IMR-90 (cell line): ENCODE data around the gene PATE4. TPM values are rescaled to one million over a fixed set of nuclear protein-coding genes. Genes with fewer than 3 reads are reported as not detected.

Experiments used
- ATAC-seq: fragments of 200-7000 bp; cut with Tn5 transposase; 2 replicates; pipeline ENCODE4 v1.9.1; 2020; ENCODE audit warnings: low read depth, mild to moderate bottlenecking, moderate library complexity
- Bru-seq: library from RNA; stranded (reverse); fragments of 400-500 nt; gene quantifications from one replicate; lab custom pipeline; 2021; lab: Mats Ljungman, UMichigan
- BruChase-seq, 2 experiments: library from RNA; stranded (reverse); fragments of 400-500 nt; gene quantifications; one replicate each; lab custom pipeline; 2021; lab: Mats Ljungman, UMichigan
- BruUV-seq: library from RNA; stranded (reverse); fragments of 400-500 nt; replicated peaks from 2 replicates; lab custom pipeline; 2021; lab: Mats Ljungman, UMichigan
- CTCF ChIA-PET: fragments of 300-600 bp; formaldehyde crosslinking; extraction: SDS; loops from one replicate; lab custom pipeline; 2021; ENCODE audit warnings: antibody characterized with exemption; lab: Yijun Ruan, JAX
- POLR2A ChIA-PET: fragments of 300-600 bp; sonication (Branson Sonifier 250); formaldehyde crosslinking; loops from one replicate; lab custom pipeline; 2022; ENCODE audit warnings: antibody characterized with exemption; ENCODE audit not compliant: unreplicated experiment; lab: Charles Lee
- DNase-seq: peaks from one replicate; pipeline ENCODE4 v3.0.0; 2013
- H2AFZ ChIP-seq: replicated peaks from 2 replicates; pipeline ENCODE3; 2013; ENCODE audit warnings: low read length, mild to moderate bottlenecking; ENCODE audit not compliant: poor library complexity
- H2AK5ac ChIP-seq: 2 replicates; pipeline ENCODE4 v1.6.1; 2013; ENCODE audit warnings: low read depth, low read length, inconsistent platforms
- H2AK9ac ChIP-seq: replicated peaks from 2 replicates; pipeline ENCODE3; 2013; ENCODE audit warnings: mild to moderate bottlenecking, low read depth, low read length, moderate library complexity; ENCODE audit not compliant: poor library complexity
- H2BK120ac ChIP-seq: 2 replicates; pipeline ENCODE4 v1.6.1; 2013; ENCODE audit warnings: low read depth, low read length, inconsistent platforms
- H2BK15ac ChIP-seq: 3 replicates; pipeline ENCODE4 v1.6.1; 2013; ENCODE audit warnings: low read depth, low read length, inconsistent platforms
- H2BK20ac ChIP-seq: 2 replicates; pipeline ENCODE4 v1.6.1; 2013; ENCODE audit warnings: low read depth, mild to moderate bottlenecking, inconsistent platforms, low read length, moderate library complexity
- H2BK5ac ChIP-seq: 2 replicates; pipeline ENCODE4 v1.6.1; 2013; ENCODE audit warnings: mild to moderate bottlenecking, low read depth, low read length, inconsistent platforms; ENCODE audit not compliant: poor library complexity, severe bottlenecking
- H3K14ac ChIP-seq: replicated peaks from 2 replicates; pipeline ENCODE4 v1.6.1; 2013; ENCODE audit warnings: low read depth, low read length, inconsistent platforms
- H3K18ac ChIP-seq: 2 replicates; pipeline ENCODE4 v1.6.1; 2013; ENCODE audit warnings: low read depth, low read length, control low read depth
- H3K23ac ChIP-seq: 2 replicates; pipeline ENCODE4 v1.6.1; 2013; ENCODE audit warnings: low read depth, low read length, inconsistent platforms
- H3K27ac ChIP-seq: 2 replicates; pipeline ENCODE4 v1.5.1; 2013; ENCODE audit warnings: mild to moderate bottlenecking, control low read depth, low read length; ENCODE audit not compliant: insufficient read depth
- H3K27me3 ChIP-seq: 2 replicates; pipeline ENCODE4 v1.6.1; 2013; ENCODE audit warnings: low read length; ENCODE audit not compliant: control insufficient read depth, insufficient read depth
- H3K36me3 ChIP-seq: 2 replicates; pipeline ENCODE4 v1.6.1; 2013; ENCODE audit warnings: low read length, mixed read lengths; ENCODE audit not compliant: control insufficient read depth, insufficient read depth
- H3K4ac ChIP-seq: 2 replicates; pipeline ENCODE4 v1.6.1; 2013; ENCODE audit warnings: low read depth, low read length, inconsistent platforms
- H3K4me1 ChIP-seq: 2 replicates; pipeline ENCODE4 v1.6.1; 2013; ENCODE audit warnings: low read length, mixed read lengths; ENCODE audit not compliant: control insufficient read depth, insufficient read depth
- H3K4me2 ChIP-seq: 2 replicates; pipeline ENCODE4 v1.6.1; 2013; ENCODE audit warnings: low read depth, mild to moderate bottlenecking, control low read depth, low read length, moderate library complexity
- H3K4me3 ChIP-seq: 2 replicates; pipeline ENCODE4 v1.5.1; 2013; ENCODE audit warnings: low read depth, mild to moderate bottlenecking, control low read depth, low read length, moderate library complexity; ENCODE audit not compliant: insufficient read depth
- H3K56ac ChIP-seq: 2 replicates; pipeline ENCODE4 v1.6.1; 2013; ENCODE audit warnings: low read length, inconsistent platforms; ENCODE audit not compliant: insufficient read depth; ENCODE audit errors: extremely low read depth
- H3K79me1 ChIP-seq, 2 experiments: 2 replicates each; pipeline ENCODE4 v1.6.1; 2013; ENCODE audit warnings: low read length in 2 of 2, inconsistent platforms in 1 of 2, low read depth in 1 of 2
- H3K9ac ChIP-seq: 2 replicates; pipeline ENCODE4 v1.6.1; 2013; ENCODE audit warnings: low read depth, low read length, control low read depth
- H3K9me1 ChIP-seq: 2 replicates; pipeline ENCODE4 v1.6.1; 2013; ENCODE audit warnings: low read length, inconsistent platforms; ENCODE audit not compliant: insufficient read depth
- H3K9me3 ChIP-seq: 2 replicates; pipeline ENCODE4 v1.6.1; 2013; ENCODE audit warnings: low read length; ENCODE audit not compliant: control insufficient read depth, insufficient read depth
- H4K20me1 ChIP-seq: 2 replicates; pipeline ENCODE4 v1.6.1; 2013; ENCODE audit warnings: low read length, inconsistent platforms; ENCODE audit not compliant: insufficient read depth
- H4K5ac ChIP-seq: 2 replicates; pipeline ENCODE4 v1.6.1; 2013; ENCODE audit warnings: mild to moderate bottlenecking, low read depth, low read length, control low read depth
- H4K8ac ChIP-seq, 2 experiments: 2 replicates each; pipeline ENCODE4 v1.6.1; 2013; ENCODE audit warnings: low read depth in 2 of 2, low read length in 2 of 2, control low read depth in 1 of 2, inconsistent platforms in 1 of 2
- H4K91ac ChIP-seq: 2 replicates; pipeline ENCODE4 v1.6.1; 2013; ENCODE audit warnings: low read depth, low read length, inconsistent platforms; ENCODE audit not compliant: insufficient read depth
- BHLHE40 ChIP-seq: fragments of 150-350 bp; IDR thresholded peaks from 2 replicates; pipeline ENCODE4 v1.6.1; 2016; ENCODE audit warnings: mild to moderate bottlenecking, low read depth, low read length
- CHD1 ChIP-seq: IDR thresholded peaks from 2 replicates; pipeline ENCODE4 v1.6.1; 2012; ENCODE audit warnings: low read depth, low read length, improper control_type of control experiment
- FOS ChIP-seq: fragments of 150-350 bp; IDR thresholded peaks from 2 replicates; pipeline ENCODE4 v1.6.1; 2016; ENCODE audit warnings: low read depth, low read length
- MAFK ChIP-seq: IDR thresholded peaks from 2 replicates; pipeline ENCODE4 v1.6.1; 2012; ENCODE audit warnings: low read depth, low read length, improper control_type of control experiment
- MXI1 ChIP-seq: IDR thresholded peaks from 2 replicates; pipeline ENCODE4 v1.6.1; 2012; ENCODE audit warnings: low read depth, mild to moderate bottlenecking, low read length, moderate library complexity, borderline replicate concordance
- NFE2L2 ChIP-seq: fragments of 150-350 bp; IDR thresholded peaks from 2 replicates; pipeline ENCODE4 v1.6.1; 2016; ENCODE audit warnings: low read depth, mild to moderate bottlenecking, low read length
- POLR2A ChIP-seq: IDR thresholded peaks from 2 replicates; pipeline ENCODE4 v1.6.1; 2012; ENCODE audit warnings: mild to moderate bottlenecking, low read depth, low read length
- RCOR1 ChIP-seq: IDR thresholded peaks from 2 replicates; pipeline ENCODE4 v1.6.1; 2012; ENCODE audit warnings: mild to moderate bottlenecking, low read length, improper control_type of control experiment; ENCODE audit not compliant: insufficient replicate concordance
- SMC3 ChIP-seq: fragments of 150-350 bp; IDR thresholded peaks from 2 replicates; pipeline ENCODE4 v1.6.1; 2016; ENCODE audit warnings: low read depth, mild to moderate bottlenecking, antibody characterized with exemption, low read length, moderate library complexity
- WGBS, 2 experiments: methylation state at CpG; one replicate each; pipeline versions ENCODE4 v1.1.5 to v1.1.7; 2013; ENCODE audit warnings: missing lambda C conversion rate in 2 of 2; ENCODE audit not compliant: insufficient read length in 1 of 2; ENCODE audit errors: extremely low coverage in 2 of 2; 5-methylcytosine and 5-hydroxymethylcytosine counted together
- dilution Hi-C: fragments of 300-500 bp; cut with HindIII; formaldehyde crosslinking; loops from one replicate; pipeline ENCODE4 v1.14.3; 2018; ENCODE audit warnings: low sequenced_read_pairs; ENCODE audit not compliant: unreplicated experiment
- in situ Hi-C: fragments of 300-500 bp; cut with MboI; formaldehyde crosslinking; loops from 3 replicates; pipeline ENCODE4 v1.14.3; 2019; ENCODE audit warnings: low sequenced_read_pairs, inconsistent platforms, mixed read lengths
- intact Hi-C: fragments of 100-400 bp; cut with micrococcal nuclease; formaldehyde crosslinking; loops from 2 replicates; pipeline ENCODE4 v1.10.0; 2022
- long read RNA-seq: library from polyadenylated mRNA; unstranded; transcript quantifications from one replicate; pipeline ENCODE4 v2.0.0, GENCODE V29; 2021; ENCODE audit not compliant: unreplicated experiment
- polyA plus RNA-seq, 3 experiments: library from polyadenylated mRNA; depleted of rRNA; stranded (reverse); fragments of >200 nt; gene quantifications; 2 replicates each; pipeline ENCODE4 v1.2.3, GENCODE V29; 2012; ENCODE audit warnings: low replicate concordance in 1 of 3
- total RNA-seq: library from RNA; depleted of rRNA; stranded (reverse); fragments of >200 nt; gene quantifications from 2 replicates; pipeline ENCODE4 v1.2.3, GENCODE V29; 2012; rRNA removed
- TF ChIP-seq, protein P1 (sequence below): fragments of 150-350 bp; IDR thresholded peaks from 2 replicates; pipeline ENCODE4 v1.6.1; 2016; ENCODE audit warnings: low read depth, mild to moderate bottlenecking, low read length, moderate library complexity, borderline replicate concordance
- TF ChIP-seq, protein P2 (sequence below): conservative IDR thresholded peaks from 2 replicates; pipeline ENCODE4 v1.5.1; 2012; ENCODE audit warnings: mild to moderate bottlenecking, low read depth, low read length, improper control_type of control experiment

Gene PATE4, protein sequence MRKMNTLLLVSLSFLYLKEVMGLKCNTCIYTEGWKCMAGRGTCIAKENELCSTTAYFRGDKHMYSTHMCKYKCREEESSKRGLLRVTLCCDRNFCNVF
- total RNA-seq (not detected in 2 replicates), polyA plus RNA-seq (2012; rRNA removed) (not detected in 2 replicates), Bru-seq, nascent RNA (not detected), BruChase-seq, experiment 1, labeled RNA remaining after a 6-hour chase (not detected), BruChase-seq, experiment 2, labeled RNA remaining after a 2-hour chase (not detected)
- not detected in 2 replicates for polyA plus RNA-seq (2012; cell fraction: cytosol; rRNA removed)
- not detected in 2 replicates for polyA plus RNA-seq (2012; cell fraction: nucleus; rRNA removed; ENCODE audit: low replicate concordance)
- long read RNA-seq = 0 reads

DNA sequence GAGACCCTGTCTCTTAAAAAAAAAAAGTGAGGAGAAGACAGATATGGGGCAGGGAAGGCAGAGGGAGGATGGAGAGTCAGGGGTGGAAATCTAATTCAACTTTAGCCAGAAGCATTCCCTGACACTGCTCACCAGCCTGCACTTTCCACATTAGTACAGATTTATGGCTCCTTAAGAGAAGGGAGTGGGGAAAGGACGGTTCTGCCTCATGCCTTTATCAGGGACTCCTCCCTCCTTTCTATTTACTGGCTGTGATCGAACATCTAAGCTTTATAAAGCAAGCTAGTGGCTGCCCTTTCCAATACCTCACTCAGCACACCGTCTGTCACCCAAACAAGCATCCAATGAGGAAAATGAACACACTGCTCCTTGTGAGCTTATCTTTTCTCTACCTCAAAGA lies at the start of gene PATE4:
Gene PATE4, plus strand, starts transcription at position 301 of the 400 bp plus-strand sequence. Its CDS starts 44 bp downstream, at position 345.
- no peaks in the 10 kb centered on the region for H3K9me3 ChIP-seq
- H3K4me2 ChIP-seq = no peak within 1 kb of the TSS
- no peak within 1 kb of the TSS for H3K9ac ChIP-seq
- no peak within 1 kb of the TSS for H2BK5ac ChIP-seq
- TF ChIP-seq RCOR1 = no peak
- no peak for TF ChIP-seq CHD1
- TF ChIP-seq NFE2L2 = no peak
- TF ChIP-seq MAFK = no peak
- TF ChIP-seq, protein P1, sequence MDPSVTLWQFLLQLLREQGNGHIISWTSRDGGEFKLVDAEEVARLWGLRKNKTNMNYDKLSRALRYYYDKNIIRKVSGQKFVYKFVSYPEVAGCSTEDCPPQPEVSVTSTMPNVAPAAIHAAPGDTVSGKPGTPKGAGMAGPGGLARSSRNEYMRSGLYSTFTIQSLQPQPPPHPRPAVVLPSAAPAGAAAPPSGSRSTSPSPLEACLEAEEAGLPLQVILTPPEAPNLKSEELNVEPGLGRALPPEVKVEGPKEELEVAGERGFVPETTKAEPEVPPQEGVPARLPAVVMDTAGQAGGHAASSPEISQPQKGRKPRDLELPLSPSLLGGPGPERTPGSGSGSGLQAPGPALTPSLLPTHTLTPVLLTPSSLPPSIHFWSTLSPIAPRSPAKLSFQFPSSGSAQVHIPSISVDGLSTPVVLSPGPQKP = no peak
- TF ChIP-seq BHLHE40 = no peak
- TF ChIP-seq MXI1 = no peak
- TF ChIP-seq, protein P2, sequence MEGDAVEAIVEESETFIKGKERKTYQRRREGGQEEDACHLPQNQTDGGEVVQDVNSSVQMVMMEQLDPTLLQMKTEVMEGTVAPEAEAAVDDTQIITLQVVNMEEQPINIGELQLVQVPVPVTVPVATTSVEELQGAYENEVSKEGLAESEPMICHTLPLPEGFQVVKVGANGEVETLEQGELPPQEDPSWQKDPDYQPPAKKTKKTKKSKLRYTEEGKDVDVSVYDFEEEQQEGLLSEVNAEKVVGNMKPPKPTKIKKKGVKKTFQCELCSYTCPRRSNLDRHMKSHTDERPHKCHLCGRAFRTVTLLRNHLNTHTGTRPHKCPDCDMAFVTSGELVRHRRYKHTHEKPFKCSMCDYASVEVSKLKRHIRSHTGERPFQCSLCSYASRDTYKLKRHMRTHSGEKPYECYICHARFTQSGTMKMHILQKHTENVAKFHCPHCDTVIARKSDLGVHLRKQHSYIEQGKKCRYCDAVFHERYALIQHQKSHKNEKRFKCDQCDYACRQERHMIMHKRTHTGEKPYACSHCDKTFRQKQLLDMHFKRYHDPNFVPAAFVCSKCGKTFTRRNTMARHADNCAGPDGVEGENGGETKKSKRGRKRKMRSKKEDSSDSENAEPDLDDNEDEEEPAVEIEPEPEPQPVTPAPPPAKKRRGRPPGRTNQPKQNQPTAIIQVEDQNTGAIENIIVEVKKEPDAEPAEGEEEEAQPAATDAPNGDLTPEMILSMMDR = no peak
- TF ChIP-seq POLR2A = no peak
- TF ChIP-seq FOS = no peak
- no peak for TF ChIP-seq SMC3
- intact Hi-C loops (no loop called here), in situ Hi-C loops (no loop called here), dilution Hi-C loops (no loop called here)
- H3K14ac ChIP-seq = no peak within 1 kb of the TSS
- H3K4ac ChIP-seq = no peak within 1 kb of the TSS
- H3K18ac ChIP-seq = no peak within 1 kb of the TSS
- no peaks in the 10 kb centered on the region for H3K36me3 ChIP-seq
- POLR2A ChIA-PET = no interaction called here
- BruUV-seq = no TSS peak
- H3K23ac ChIP-seq = no peak within 1 kb of the TSS
- 0 out of 2 replicates have a peak, but pooled peaks cover 2% of the 10 kb centered on the region for H3K27me3 ChIP-seq
- H3K4me1 ChIP-seq = no peaks in the 10 kb centered on the region
- no peak within 1 kb of the TSS for H4K91ac ChIP-seq
- ATAC-seq (no peak), DNase-seq (no peak)
- no peak within 1 kb of the TSS for H3K27ac ChIP-seq
- no peak within 1 kb of the TSS for H2AK5ac ChIP-seq
- no CpG with 5 or more reads among the region's 3 CpGs for WGBS, 2 experiments
- H2BK20ac ChIP-seq = no peak within 1 kb of the TSS
- no peak within 1 kb of the TSS for H2BK15ac ChIP-seq
- no peak within 1 kb of the TSS for H4K8ac ChIP-seq
- no peaks in the 10 kb centered on the region for H4K20me1 ChIP-seq
- H2AK9ac ChIP-seq = no peak within 1 kb of the TSS
- H3K56ac ChIP-seq = no peak within 1 kb of the TSS
- no peak within 1 kb of the TSS for H3K4me3 ChIP-seq
- H2BK120ac ChIP-seq = no peak within 1 kb of the TSS
- no peak within 1 kb of the TSS for H2AFZ ChIP-seq
- H3K79me1 ChIP-seq = no peaks in the 10 kb centered on the region
- H3K9me1 ChIP-seq = no peaks in the 10 kb centered on the region
- CTCF ChIA-PET = no interaction called here
- H4K5ac ChIP-seq = no peak within 1 kb of the TSS
